HUDEP-2 (cell line): ENCODE measurements around the gene VKORC1L1.
"Not testable (repeated sequence)": the region's sequence is repeated elsewhere in the genome, so short reads cannot be mapped to it uniquely, and the experiment has no call there.

ENCODE experiments used
- DNase-seq, 76 experiments: peaks; one replicate each; lab custom pipeline; 2025; ENCODE audit not compliant: unreplicated experiment in 76 of 76; lab: John Stamatoyannopoulos, UW

The VKORC1L1 gene

DNA sequence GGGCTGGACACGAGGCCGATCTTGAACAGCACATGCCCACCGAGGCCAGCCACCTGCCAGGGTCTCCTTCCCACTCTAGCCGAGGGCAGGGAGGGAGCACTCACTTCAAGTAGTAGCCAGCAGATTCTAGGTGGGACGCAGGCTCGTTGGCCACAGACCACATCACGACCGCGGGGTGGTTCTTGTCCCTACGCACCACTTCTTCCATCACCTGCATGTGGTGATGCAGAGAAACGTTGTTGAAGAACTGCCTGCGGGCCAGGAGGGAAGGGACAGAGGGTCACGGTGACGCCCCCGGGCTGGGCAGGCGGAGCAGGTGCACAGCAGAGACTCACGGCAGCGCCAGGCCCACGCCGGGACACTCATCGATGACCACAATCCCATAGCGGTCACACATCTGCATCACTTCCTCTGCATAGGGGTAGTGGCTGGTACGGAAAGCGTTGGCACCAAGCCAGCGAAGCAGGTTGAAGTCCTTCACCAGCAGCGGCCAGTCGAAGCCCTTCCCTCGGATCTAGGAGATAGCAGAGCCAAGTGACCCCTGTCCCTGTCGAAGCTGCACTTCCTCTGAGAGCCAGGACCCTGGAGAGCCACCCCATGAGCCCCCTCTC, 101.4 kb downstream of the VKORC1L1 start:
- DNase-seq = no peak

DNA sequence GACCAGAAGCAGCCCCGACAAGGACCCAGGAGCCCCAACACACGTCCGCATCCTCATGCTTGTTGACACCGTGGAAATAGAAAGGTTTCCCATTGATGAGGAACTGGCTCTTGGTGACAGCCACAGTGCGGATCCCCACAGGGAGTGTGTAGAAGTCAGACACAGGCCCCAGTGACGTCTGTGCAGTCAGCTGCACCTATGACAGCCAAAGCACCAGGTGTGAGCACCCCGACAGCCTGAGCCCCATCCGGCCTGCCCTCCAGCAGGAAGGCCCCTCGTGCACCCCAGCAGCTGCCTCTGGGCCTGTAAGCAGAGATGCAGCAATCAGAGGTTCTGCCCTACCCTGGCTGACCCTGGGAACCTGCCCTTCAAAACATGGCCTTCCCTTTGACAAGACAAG, 102.0 kb downstream of the VKORC1L1 start:
- no peak for DNase-seq

DNA sequence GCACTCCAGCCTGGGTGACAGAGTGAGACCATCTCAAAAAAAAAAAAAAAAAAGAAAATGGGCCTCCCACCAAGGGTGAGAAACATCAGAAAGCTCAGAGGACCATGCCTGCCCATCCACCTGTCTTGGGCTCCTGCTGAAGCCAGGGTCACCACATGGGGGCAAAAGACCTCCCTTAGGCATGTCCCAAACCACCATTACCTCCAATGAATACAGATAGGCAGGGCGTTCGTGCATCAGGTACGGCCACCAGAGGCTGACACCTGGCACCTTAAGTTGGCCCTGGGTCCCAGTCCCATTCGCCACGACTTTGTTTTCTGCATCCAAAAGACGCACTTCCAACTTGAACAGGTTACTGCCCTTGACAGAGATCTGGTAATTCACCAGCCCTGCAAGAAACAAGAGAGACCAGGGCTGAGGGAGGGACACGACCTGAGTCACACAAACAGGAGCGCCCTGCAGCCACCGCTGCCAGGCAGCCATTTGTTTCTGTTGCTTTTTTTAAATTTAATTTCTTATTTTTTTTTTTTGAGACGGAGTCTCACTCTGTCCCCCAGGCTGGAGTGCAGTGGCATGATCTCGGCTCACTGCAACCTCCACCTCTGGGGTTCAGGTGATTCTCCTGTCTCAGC, 103.1 kb downstream of the VKORC1L1 start:
- no peak for DNase-seq

DNA sequence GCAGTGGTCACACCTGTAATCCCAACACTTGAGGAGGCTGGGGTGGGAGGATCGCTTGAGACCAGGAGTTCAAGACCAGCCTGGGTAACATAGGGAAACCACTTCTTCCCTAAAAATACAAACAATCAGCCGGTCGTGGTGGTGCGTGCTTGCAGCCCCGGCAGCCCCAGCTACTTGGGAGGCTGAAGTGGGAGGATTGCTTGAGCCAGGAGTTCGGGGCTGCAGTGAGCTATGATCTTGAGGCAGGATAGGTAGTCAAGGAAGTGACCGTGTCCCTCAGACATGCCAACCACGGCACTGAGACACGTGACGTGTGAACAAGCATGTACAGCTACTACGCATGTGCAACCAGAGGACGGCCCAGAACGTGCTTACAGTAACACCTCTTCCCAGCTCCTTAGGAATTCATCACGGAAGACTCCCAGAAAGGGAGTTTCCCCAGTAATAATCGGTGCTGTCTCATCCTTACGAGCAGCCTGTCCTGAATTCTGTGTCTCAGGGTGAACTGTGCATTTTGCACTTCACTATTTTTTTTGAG, 103.9 kb downstream of the VKORC1L1 start:
- DNase-seq = no peak

DNA sequence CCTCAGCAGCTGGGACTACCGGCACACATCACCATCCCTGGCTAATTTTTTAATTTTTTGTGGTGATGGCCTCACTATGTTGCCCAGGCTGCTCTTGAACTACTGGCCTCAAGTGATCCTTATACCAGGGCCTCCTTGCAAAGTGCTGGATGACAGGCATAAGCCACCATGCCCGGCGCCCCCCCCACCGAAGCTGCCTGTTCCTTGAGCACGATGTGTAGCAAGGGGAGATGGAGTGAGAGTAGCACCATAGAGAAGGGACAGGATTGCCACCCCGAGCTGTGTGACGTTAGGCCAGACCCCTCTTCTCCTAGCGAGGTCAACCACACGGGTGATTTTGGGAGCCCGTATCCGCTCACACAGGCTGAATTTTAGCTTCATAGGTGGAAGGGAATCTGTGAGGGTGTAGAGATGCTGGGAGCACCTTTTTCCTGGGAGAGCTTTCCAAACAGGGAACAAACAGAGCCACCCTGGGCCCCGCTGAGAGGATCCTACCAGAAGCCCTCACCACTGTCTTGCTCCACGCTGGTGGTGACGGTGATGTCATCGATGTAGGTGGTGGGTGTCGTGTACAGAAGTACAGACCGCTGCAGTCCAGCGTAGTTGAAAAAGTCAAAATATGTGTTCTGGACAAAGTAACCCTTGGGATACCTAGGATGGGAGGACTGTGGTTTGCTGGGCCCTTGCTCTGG, 106.2 kb downstream of the VKORC1L1 start:
- DNase-seq = no peak

DNA sequence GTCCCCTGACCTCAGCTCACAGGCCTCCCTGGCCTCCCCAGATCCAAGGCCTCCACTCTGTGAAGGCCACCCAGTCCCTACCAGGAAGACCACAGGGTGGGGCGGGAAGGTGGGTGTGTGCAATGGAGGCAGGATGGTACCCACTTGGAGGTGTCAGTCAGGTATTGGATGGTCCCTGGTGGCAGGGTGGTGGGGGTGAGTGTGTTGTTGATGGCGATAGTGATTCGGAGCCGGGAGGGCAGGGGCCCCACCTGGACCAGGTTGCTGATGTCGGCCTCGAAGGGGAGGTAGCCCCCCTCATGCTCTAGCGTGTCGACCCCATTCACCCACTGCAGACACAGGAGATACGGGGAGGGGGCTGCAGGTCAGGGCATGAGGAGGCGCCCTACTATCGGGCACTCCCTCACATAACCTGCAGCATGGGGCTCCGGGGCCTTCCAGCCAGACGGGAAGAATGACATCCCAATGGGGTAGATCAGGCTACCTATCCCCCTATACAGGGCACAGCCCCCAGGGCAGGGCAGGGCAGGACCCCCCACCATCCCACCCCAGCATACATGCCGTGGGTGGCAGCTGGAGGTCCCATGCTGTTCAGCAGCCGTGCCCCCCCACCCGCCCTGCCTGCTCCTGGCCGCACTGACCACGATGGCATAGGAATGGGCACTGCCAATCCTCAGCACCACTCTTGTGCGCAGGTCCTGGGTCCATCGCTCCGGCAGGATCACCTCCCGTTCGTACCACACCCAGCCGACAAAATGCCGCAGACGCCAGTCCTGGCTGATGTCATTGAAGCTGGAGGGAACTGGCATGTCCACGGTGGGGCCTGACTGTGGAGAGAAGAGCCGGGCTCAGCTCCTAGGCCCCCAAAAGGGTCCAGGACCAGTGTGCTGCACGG, 107.0 kb downstream of the VKORC1L1 start:
- no peak for DNase-seq

DNA sequence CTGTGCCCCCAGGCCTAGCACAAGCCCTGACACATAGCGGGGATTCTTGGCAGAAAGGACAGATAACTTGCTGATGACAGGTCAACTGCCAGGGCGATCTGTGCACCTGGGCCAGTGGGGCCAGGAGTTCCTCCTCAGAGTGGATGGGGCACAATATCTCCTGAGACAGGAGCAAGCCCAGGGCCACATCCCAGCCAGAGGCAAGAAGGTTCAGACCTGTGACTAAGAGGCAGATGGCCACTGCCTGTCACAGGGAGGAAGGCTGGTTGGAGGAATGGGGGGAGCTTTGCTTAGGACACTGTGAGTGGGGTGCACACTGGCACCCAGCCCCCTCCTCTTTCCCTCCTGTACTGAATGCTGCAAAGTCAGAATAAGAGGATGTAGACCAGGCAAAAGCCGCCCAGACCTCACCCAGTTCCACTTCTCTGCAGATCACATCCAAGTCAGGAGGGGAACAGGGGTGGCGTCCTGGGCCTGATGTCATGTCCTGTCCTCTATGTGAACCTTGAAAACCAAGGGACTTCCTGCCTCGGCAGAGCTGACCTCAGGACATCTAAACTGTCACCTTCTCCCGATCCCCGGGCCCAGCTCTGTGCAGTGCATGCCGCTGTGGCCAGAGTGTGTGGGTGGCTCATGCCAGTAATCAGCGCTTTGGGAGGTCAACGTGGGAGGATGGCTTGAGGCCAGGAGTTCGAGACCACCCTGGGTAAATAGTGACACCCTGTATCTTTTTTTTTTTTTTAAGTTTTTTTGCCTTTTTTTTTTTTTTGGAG, 107.8 kb downstream of the VKORC1L1 start:
- DNase-seq = peak in 64 of 76 experiments; percentile 2 to 77 (median 33)

DNA sequence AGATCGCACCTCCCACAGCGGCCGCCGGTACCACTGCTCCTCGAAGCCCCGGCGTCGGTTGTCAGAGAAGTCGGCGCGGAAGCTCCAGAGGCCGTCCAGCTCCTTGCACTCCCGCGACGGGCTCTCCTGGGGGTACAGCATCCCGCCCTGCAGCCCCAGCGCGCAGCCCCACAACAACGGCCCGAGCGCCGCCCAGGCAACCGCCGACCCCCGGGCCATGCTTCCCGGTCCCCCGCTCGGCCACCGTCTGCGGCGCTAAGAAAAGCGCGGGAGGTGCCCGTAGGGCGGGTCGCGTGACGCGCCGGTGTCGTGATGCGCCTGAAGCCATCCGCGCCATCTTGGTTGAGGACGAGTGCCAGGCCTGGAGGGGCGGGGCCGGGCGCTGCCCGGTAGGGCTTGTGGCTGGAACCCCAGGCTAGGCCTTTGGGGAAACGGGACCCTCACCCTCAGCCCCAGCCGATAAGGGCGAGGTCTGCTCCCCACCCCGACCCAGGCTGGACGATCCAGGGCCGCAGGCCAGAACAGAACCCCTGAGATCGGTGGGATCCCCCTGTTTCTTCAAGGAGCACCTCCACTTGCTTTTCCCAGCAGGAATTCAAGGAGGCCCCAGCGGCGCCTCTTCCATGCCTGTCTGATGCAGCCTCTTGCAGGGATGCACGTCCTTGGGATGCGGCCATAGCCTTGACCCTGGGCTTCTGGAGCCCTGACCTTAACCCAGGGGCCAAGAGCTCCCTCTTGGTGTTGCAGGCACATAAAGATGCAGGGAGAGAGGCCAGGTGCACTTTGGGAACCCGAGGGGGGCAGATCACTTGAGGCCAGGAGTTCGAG, 109.3 kb downstream of the VKORC1L1 start, which contains the start of gene GUSB:
GUSB (minus strand) TSS at position 249 of the 828 bp plus-strand sequence; CDS start at position 219, 30 bp downstream.
- DNase-seq = peak in 75 of 76 experiments; percentile 28 to 91 (median 81)

DNA sequence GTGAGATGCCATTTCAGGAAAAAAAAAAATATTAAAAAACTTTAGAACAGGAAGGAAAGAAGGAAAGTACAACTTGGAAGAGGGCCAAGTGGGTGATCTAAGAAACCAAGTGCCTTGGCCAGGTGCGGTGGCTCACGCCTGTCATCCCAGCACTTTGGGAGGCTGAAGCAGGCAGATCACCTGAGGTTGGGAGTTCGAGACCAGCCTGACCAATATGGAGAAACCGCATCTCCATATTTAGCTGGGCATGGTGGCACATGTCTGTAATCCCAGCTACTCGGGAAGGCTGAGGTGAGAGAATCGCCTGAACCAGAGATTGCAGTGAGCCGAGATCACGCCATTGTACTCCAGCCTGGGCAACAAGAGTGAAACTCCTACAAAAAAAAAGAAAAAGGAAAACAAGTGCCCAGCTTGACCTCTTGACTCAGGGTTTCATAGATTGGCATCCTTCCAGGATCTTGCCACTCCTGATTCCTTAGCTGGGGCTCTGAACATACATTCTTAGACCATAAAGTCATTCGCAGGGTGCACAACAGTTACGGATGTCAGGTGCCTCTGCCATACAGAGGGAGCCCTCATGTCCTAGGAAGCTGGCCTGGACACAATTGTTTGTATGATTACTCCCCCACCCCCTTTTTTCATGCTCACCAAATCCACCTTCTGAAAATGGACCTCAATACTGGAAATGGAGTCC, 111.2 kb downstream of the VKORC1L1 start:
- DNase-seq = no peak

DNA sequence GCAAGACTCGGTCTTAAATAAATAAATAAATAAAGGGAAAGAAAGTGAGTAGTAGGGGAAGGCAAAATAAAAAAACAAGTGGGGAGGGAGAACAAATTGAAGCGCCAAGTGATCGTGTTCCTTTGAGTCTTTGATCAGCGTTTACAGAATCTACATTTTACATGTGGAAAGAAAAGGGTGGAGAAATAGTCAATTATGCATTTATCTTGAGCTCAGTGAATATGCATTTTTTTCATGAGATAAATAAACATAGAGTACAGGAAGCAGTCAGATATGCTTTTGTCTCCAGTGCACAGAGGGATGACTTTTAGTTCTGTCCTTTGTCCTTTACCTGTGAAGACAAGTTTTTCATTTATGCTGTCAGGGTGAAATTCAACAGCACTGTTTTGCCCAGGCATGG, 115.2 kb downstream of the VKORC1L1 start:
- no peak for DNase-seq

DNA sequence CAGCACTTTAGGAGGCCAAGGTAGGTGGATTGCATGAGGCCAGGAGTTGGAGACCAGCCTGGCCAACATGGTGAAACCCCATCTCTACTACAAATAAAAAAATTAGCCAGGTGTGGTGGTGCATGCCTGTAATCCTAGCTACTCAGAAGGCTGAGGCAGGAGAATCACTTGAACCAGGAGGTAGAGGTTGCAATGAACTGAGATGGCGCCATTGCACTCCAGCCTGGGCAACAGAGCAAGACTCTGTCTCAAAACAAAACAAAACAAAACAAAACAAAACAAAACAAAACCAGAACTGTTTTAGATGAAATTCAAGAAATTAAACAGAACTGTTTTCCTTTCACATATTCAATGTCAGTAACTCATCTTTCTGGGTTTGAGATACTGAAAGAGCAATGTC, 115.6 kb downstream of the VKORC1L1 start:
- not testable (repeated sequence) for DNase-seq

DNA sequence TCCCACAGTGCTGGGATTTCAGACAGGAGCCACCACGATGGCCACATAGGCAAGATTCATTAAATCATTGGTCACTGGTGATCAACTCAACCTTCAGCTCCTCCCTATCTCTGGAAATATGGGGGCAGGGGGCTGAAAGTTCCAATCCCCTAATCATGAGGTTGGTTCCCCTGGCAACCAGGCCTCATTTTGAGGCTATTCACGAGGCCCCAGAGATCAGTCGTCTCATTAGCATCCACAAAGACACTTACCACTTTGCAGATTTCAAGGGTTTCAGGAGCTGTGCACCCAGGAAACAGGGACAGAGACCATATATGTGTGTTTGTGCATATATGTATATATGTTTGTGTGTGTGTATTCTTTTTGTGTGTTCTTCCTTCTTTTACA, 116.8 kb downstream of the VKORC1L1 start:
- DNase-seq = no peak

DNA sequence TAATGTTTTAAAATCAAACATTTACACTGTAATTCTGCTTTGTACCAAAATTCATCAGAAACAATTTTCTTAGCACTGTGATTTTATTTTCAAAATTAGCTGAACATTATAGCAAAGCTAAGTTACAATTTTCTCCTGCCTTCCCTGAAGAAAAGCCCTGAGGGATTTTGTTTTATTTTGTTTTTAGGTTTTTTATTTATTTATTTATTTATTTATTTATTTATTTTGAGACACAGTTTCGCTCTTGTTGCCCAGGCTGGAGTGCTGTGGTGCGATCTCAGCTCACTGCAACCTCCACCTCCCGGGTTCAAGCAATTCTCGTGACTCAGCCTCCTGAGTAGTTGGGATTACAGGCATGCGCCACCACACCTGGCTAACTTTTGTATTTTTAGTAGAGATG, 119.0 kb downstream of the VKORC1L1 start:
- DNase-seq = not testable (repeated sequence)

DNA sequence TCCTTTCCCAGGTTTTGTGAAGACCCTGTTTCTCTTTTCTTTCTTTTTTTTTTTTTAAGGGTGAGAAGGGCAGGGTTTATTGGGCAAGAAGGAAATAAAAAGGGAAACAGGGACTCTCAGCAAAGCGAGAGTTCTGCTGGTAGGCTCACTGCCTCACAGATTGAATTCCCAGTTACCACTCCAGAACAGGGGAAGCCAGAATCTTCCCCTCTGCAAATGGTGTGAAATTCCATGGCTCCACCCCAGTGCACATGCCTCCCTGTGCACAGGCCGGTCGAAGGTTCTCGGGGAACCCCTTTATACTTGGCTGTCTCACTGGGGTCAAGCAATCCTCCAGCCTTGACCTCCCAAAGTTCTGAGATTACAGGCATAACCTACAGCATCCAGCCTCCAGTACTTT, 119.7 kb downstream of the VKORC1L1 start:
- DNase-seq = no peak

DNA sequence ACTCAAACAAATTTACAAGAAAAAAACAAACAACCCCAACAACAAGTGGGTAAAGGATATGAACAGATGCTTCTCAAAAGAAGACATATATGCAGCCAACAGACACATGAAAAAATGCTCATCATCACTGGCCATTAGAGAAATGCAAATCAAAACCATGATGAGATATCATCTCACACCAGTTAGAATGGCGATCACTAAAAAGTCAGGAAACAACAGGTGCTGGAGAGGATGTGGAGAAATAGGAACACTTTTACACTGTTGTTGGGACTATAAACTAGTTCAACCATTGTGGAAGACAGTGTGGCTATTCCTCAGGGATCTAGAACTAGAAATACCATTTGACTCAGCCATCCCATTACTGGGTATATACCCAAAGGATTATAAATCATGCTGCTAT, 122.1 kb downstream of the VKORC1L1 start:
- DNase-seq = not testable (repeated sequence)

DNA sequence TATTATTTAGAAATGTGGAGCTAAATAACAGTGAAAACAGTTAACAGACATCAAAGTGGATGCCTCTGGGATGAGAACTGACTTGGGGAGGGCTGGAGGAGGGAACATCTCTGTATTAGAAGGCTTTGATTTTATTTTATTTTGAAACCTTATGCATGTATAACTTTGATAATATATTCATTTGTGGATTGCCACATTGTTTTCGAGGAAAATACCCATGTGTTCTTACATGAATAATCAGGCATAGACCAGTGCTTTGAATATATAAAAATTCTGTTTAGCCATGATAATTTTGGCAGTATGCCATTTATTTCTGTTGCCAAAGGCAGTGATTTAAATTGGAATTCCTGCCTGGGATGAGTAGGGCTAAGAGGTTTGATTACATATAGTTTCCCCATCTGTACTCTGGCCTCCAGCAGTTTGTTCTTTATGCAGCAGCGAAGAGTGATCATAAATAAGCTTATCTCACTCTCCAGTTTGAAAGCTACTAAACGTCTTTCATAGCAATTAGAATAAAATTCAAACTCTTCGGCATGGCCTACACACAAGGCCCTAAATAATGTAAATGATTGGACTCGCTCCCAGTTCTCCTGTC, 128.0 kb downstream of the VKORC1L1 start:
- DNase-seq = not testable (repeated sequence)

DNA sequence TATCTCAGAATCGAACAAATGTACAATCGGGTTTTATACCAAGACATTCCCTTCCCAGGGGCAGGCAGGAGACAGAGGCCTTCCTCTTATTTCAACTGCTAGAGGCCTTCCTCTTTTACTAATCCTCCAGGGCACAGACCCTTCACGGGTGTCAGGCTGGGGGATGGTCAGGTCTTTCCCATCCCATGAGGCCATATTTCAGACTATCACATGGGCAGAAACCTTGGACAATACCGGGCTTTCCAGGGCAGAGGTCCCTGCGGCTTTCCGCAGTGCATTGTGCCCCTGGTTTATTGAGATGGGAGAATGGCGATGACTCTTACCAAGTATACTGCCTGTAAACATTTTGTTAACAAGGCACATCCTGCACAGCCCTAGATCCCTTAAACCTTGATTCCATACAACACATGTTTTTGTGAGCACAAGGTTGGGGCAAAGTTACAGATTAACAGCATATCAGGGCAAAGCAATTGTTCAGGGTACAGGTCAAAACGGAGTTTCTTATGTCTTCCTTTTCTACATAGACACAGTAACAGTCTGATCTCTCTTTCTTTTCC, 132.3 kb downstream of the VKORC1L1 start:
- DNase-seq = not testable (repeated sequence)

DNA sequence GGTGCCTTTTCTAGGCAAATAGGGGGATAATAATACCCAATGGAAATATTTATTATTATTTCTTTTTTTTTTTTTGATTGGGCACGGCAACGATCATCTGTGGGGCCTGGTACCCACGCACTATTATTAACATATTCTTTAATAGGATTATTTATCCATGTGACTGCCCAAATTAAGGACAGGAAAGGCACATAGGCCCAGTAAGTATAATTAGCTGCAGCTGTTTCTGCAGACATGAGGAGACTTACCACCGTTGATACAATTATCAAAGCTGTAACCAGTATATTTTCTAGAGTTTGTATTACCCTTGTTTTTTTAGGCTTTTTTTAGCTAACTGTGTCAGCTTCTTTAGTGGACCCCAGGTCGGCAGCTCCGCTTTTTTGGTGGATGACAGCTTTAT, 134.4 kb downstream of the VKORC1L1 start:
- no peak for DNase-seq
